ENCODE measurements around the gene SDCBP2.

The SDCBP2 gene

GRCh38 chr20:1375515-1375914, 46.6 kb upstream of the SDCBP2 start:
- DNase-seq (ENCODE audit: low read depth), result no peak
- TF ChIP-seq CTCF (IDR thresholded peaks at IDR 0.05; ENCODE audit: insufficient read depth, low read depth, low read length, missing control alignments), result no peak
- H3K4me3 ChIP-seq (ENCODE audit: low read length), result no peak overlapping the region

GRCh38 chr20:1374246-1374645, 45.3 kb upstream of the SDCBP2 start:
- DNase-seq (ENCODE audit: low read depth), result no peak
- H3K4me3 ChIP-seq (ENCODE audit: low read length), result no peak overlapping the region
- peak; percentile 6 for TF ChIP-seq CTCF (IDR thresholded peaks at IDR 0.05; ENCODE audit: insufficient read depth, low read depth, low read length, missing control alignments)

DNA sequence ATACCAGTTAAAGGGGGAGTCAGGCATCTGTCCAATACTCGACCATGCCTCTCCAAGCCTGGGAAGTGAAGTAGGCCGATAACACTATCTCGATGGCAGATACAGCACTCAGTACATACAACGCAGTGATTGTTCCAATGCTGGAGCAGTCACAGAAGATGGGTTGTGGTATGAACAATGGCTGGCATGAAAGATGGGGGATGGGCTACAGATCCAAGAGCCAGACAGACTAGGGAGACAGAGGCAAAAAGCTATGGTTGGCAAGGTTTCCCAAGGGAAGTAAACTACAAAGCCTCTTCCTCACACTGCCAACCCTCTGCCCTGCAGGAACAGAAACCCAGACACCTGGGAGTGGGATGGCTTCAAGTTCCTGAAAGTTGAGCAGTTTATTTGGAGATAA, 44.7 kb upstream of the SDCBP2 start:
- no peak for TF ChIP-seq CTCF (IDR thresholded peaks at IDR 0.05; ENCODE audit: insufficient read depth, low read depth, low read length, missing control alignments)
- DNase-seq (ENCODE audit: low read depth), result no peak
- no peak overlapping the region for H3K4me3 ChIP-seq (ENCODE audit: low read length)

DNA sequence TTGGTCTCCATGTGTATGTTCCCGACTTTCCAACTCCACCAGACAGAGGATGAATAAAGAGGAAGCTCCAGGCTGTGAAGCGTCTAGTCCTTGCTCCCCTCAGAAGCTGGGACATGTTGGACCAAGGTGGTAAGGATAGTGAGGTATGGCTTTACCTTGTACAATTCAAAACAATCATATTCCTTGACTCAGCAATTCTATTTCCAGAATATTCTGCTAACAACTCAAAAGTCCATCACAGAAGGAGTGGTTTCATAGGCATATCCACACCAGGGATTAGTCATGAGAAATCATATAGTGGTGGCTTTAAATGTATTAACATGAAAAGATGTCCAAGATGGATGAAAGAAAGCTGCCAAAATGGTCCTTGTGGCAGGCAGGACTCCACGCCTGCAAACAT, 44.1 kb upstream of the SDCBP2 start:
- DNase-seq (ENCODE audit: low read depth), result no peak
- no peak overlapping the region for H3K4me3 ChIP-seq (ENCODE audit: low read length)
- no peak for TF ChIP-seq CTCF (IDR thresholded peaks at IDR 0.05; ENCODE audit: insufficient read depth, low read depth, low read length, missing control alignments)

DNA sequence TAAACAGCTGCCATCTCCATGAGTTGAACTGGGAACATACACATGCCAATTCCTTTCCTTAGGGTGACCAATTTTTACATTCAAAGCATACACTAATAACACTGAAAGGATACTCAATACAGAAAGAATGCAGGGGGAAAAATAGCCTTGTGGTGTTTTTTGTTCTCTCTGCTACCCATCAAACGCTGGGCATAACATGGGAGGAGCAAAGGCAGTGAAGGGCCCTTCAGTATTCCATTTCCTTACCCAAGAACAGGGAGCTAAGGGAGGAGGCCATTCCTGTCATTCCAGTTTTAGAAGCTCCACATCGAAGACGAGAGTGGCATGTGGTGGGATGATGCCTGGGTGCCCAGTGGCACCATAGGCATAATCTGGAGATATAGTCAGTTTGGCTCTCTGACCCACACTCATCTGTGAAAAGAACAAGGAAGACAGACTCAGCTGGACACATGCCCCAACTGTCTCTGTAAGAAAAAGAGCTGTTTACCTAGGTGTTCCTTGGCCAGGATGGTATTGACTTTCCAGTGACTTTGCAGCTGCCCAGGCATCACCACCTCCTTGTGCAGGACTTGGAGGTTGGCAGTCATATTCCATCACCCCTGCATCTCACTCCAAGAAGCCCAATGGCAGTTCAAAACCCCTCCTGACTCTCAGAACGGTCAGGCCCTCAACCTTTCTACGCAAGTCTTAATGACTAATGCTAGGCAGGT, 43.0 kb upstream of the SDCBP2 start:
- TF ChIP-seq CTCF (IDR thresholded peaks at IDR 0.05; ENCODE audit: insufficient read depth, low read depth, low read length, missing control alignments), result no peak
- H3K4me3 ChIP-seq (ENCODE audit: low read length), result no peak overlapping the region
- no peak for DNase-seq (ENCODE audit: low read depth)

DNA sequence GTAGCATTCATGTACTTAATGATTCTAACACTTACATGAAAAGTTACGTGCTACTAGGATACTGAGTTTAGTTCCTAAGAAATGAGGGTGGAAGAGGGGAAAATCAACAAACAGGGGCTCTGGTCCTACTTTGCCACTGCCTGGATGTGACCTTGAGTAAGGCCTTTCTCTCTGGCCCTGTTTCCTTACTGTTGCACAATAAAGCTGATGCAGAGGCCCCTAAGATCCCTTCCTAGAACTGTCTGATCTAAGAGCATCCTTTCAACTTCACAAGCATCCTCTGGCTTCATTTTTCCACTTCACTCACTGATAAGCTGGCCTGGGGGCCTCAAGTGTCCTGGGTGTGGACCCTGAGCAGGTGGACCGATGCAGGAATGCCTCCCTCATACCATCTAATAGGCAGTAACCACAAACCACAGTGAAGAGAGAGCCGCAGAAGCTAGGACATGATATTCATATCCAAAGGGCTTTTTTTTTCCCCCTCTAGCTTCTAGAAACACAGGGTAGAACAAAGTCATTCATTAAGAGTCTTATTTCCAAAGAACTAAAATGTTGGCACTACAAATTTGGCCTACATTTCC, 42.4 kb upstream of the SDCBP2 start:
- H3K4me3 ChIP-seq (ENCODE audit: low read length), result no peak overlapping the region
- no peak for TF ChIP-seq CTCF (IDR thresholded peaks at IDR 0.05; ENCODE audit: insufficient read depth, low read depth, low read length, missing control alignments)
- no peak for DNase-seq (ENCODE audit: low read depth)
